ENCODE results near the gene C5AR1. TPM values are rescaled to one million over a fixed set of nuclear protein-coding genes. Genes with fewer than 3 reads are reported as not detected.

The C5AR1 gene
- total RNA-seq, 4 donors from 2014 or later: 1.2 to 3.5 (median 1.8) TPM

DNA sequence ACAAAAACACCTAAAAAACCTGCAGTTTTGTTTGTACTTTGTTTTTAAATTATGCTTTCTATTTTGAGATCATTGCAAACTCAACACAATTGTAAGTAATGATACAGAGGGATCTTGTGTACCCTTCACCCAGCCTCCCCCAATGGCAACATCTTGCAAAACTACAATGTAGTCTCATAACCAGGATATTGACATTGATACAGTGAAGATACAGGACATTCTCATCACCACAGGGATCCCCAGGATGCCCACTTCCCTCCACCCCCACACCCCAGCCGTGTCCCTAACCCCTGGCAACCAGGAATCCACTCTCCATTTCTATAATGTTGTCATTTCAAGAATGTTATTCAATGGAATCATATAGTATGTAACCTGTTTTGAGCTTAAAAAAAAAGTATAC, 12.0 kb downstream of the C5AR1 start:
- Histone ChIP-seq H3K27ac (no peak overlapping the region), H3K27me3 (no peaks in the 10 kb centered on the region), H3K9me3 (no peaks in the 10 kb centered on the region), H3K4me3 (replicated peaks in 1 of 3) (no peak overlapping the region), H3K4me1 (no peaks in the 10 kb centered on the region), H3K36me3 (no peaks in the 10 kb centered on the region)
- intact Hi-C loops (cut with DNase I): no loop called here
- DNase-seq: no peak
- WGBS, 2 donors: 73 to 93% methylated on average over 1 of the region's 1 CpG
- TF ChIP-seq, protein P1, sequence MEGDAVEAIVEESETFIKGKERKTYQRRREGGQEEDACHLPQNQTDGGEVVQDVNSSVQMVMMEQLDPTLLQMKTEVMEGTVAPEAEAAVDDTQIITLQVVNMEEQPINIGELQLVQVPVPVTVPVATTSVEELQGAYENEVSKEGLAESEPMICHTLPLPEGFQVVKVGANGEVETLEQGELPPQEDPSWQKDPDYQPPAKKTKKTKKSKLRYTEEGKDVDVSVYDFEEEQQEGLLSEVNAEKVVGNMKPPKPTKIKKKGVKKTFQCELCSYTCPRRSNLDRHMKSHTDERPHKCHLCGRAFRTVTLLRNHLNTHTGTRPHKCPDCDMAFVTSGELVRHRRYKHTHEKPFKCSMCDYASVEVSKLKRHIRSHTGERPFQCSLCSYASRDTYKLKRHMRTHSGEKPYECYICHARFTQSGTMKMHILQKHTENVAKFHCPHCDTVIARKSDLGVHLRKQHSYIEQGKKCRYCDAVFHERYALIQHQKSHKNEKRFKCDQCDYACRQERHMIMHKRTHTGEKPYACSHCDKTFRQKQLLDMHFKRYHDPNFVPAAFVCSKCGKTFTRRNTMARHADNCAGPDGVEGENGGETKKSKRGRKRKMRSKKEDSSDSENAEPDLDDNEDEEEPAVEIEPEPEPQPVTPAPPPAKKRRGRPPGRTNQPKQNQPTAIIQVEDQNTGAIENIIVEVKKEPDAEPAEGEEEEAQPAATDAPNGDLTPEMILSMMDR (IDR thresholded peaks at IDR 0.05): no peak
- TF ChIP-seq POLR2A (IDR thresholded peaks at IDR 0.05): no peak

DNA sequence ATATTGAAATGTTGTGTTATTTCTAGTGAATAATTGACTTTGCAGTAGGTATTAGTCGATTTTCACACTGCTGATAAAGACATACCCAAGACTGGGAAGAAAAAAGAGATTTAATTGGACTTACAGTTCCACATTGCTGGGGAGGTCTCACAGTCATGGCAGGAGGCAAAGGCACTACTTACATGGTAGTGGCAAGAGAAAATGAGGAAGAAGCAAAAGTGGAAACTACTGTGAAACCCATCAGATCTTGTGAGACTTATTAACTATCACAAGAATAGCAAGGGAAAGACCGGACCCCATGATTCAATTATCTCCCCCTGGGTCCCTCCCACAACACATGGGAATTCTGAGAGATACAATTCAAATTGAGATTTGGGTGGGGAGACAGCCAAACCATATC, 12.4 kb downstream of the C5AR1 start:
- H3K27me3 ChIP-seq: no peaks in the 10 kb centered on the region
- intact Hi-C loops (cut with DNase I): no loop called here
- WGBS, 2 donors: 78 to 85% methylated on average over 2 of the region's 2 CpGs

DNA sequence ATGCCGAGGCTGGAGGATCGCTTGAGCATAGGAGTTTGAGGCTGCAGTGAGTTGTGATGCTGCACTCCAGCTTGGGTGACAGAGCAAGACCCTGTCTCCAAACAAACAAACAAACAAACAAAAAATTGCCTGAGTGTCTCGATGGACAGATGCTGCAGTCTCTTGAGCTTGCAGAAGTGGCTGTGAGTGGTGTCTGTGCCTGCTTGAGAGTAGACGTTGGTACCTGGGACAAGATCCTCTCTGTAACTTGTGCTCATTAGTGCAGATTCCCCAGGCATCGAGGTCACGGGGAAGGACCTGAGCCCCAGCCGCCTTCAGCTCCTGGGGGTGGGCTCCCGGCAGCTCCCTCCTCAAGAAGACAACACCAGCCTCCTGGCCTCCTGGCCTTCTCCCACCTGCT, 13.7 kb downstream of the C5AR1 start:
- H3K36me3 ChIP-seq: no peaks in the 10 kb centered on the region
- intact Hi-C loops (cut with DNase I): no loop called here
- H3K4me3 ChIP-seq (replicated peaks in 1 of 3): no peak overlapping the region
- H3K27ac ChIP-seq: no peak overlapping the region
- H3K4me1 ChIP-seq: no peaks in the 10 kb centered on the region
- H3K27me3 ChIP-seq: no peaks in the 10 kb centered on the region
- DNase-seq: no peak
- TF ChIP-seq POLR2A (IDR thresholded peaks at IDR 0.05): no peak
- TF ChIP-seq, protein P1 (IDR thresholded peaks at IDR 0.05): no peak
- no peaks in the 10 kb centered on the region for H3K9me3 ChIP-seq
- WGBS, 2 donors: 48 to 69% methylated on average over 8 of the region's 8 CpGs

More for the DNA sequence above, 12.4 kb downstream of the C5AR1 start:
- no peak for DNase-seq
- Histone ChIP-seq H3K4me1 (no peaks in the 10 kb centered on the region), H3K4me3 (replicated peaks in 1 of 3) (no peak overlapping the region), H3K9me3 (no peaks in the 10 kb centered on the region), H3K27ac (no peak overlapping the region), H3K36me3 (no peaks in the 10 kb centered on the region)
- TF ChIP-seq, protein P1 (IDR thresholded peaks at IDR 0.05): no peak
- TF ChIP-seq POLR2A (IDR thresholded peaks at IDR 0.05): no peak

DNA sequence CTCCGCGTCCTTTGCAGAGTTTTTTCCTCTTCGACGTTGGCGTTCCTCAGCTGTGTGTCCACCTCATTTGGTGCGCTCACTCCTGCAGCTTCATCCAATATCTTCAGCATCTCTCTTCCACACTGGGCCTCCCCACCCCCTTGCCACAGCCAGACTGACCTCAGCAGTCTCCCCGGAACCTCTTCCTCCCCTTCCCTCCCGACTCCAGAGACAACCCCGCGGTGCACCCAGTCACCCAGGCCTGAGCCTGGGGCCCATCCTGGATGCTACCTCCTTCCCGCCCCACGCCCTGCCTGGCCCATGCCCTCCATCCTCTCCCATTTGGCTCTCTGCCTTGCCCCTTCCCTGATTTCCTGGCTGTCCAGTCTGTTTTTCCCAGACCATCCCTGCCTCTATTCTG, 14.2 kb downstream of the C5AR1 start:
- Histone ChIP-seq H3K36me3 (no peaks in the 10 kb centered on the region), H3K9me3 (no peaks in the 10 kb centered on the region), H3K27ac (no peak overlapping the region), H3K27me3 (no peaks in the 10 kb centered on the region), H3K4me3 (replicated peaks in 1 of 3) (no peak overlapping the region), H3K4me1 (no peaks in the 10 kb centered on the region)
- DNase-seq: no peak
- TF ChIP-seq, protein P1 (IDR thresholded peaks at IDR 0.05): no peak
- no peak for TF ChIP-seq POLR2A (IDR thresholded peaks at IDR 0.05)
- intact Hi-C loops (cut with DNase I): no loop called here
- WGBS, 2 donors: 76 to 87% methylated on average over 12 of the region's 12 CpGs

DNA sequence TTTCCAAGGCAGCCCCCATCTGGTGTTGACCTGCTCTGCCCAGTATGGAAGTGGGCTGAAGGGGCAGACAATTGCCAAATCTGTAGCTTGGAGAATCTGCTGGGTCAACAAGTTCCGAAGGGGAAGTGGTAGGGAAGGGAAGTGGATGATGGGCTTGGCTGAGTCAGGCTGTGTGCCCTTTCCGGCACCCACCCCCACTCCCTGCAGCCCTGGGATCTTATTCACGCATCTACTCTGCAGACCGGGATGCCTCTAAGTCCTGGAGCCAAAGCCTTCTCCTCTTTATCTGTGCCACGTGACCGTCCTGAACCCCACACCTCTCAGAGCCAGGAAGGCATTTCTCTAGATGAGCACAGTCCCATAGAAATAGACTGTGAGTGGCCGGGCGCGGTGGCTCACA, 14.8 kb downstream of the C5AR1 start:
- DNase-seq: peak in 1 of 2 donors; percentile 8
- Histone ChIP-seq H3K4me1 (no peaks in the 10 kb centered on the region), H3K9me3 (no peaks in the 10 kb centered on the region), H3K27ac (no peak overlapping the region), H3K36me3 (no peaks in the 10 kb centered on the region), H3K27me3 (no peaks in the 10 kb centered on the region), H3K4me3 (replicated peaks in 1 of 3) (no peak overlapping the region)
- no peak for TF ChIP-seq POLR2A (IDR thresholded peaks at IDR 0.05)
- TF ChIP-seq, protein P1 (IDR thresholded peaks at IDR 0.05): no peak
- WGBS, 2 donors: 66 to 72% methylated on average over 8 to 9 of the region's 9 CpGs
- intact Hi-C loops (cut with DNase I): no loop called here

Measured in thyroid gland (tissue), 4 donors.